Measurements from ENCODE around the gene SCG3.
A peak's percentile ranks its signal among the peaks of the same experiment; 100 is the strongest.

SCG3 gene

GRCh38 chr15:51724673-51725072 is 43.4 kb downstream of the SCG3 start:
- DNase-seq (ENCODE audit: insufficient read length, low spot score) (no peak), FAIRE-seq (no peak)

- FAIRE-seq (peak; percentile 53), DNase-seq (ENCODE audit: insufficient read length, low spot score) (no peak)
Observed at GRCh38 chr15:51726302-51727073, 45.2 kb downstream of the SCG3 start.

- FAIRE-seq (peak; percentile 75), DNase-seq (ENCODE audit: insufficient read length, low spot score) (no peak)
Observed at GRCh38 chr15:51727141-51727897, 46.0 kb downstream of the SCG3 start.

GRCh38 chr15:51731549-51732267 is 50.4 kb downstream of the SCG3 start:
- FAIRE-seq = peak; percentile 95
- DNase-seq (ENCODE audit: insufficient read length, low spot score) = no peak

GRCh38 chr15:51732646-51733045 is 51.3 kb downstream of the SCG3 start:
- no peak for DNase-seq (ENCODE audit: insufficient read length, low spot score)
- peak; percentile 63 for FAIRE-seq

- DNase-seq (ENCODE audit: insufficient read length, low spot score) (no peak), FAIRE-seq (peak; percentile 79)
Observed at GRCh38 chr15:51735228-51736010, 54.1 kb downstream of the SCG3 start.

GRCh38 chr15:51736069-51736468 is 54.8 kb downstream of the SCG3 start:
- DNase-seq (ENCODE audit: insufficient read length, low spot score) (no peak), FAIRE-seq (peak; percentile 66)

- DNase-seq (ENCODE audit: insufficient read length, low spot score) (peak; percentile 46), FAIRE-seq (no peak)
Observed at GRCh38 chr15:51736751-51737521, 55.6 kb downstream of the SCG3 start.

GRCh38 chr15:51737522-51738305 is 56.4 kb downstream of the SCG3 start, which contains the start of gene LYSMD2:
Gene LYSMD2 (minus strand): TSS chr15:51737655. CDS start chr15:51737622, 33 bp downstream.
- FAIRE-seq = no peak
- DNase-seq (ENCODE audit: insufficient read length, low spot score) = no peak

- DNase-seq (ENCODE audit: insufficient read length, low spot score) (no peak), FAIRE-seq (no peak)
Observed at GRCh38 chr15:51738553-51738952, 57.2 kb downstream of the SCG3 start.

- FAIRE-seq = no peak
- no peak for DNase-seq (ENCODE audit: insufficient read length, low spot score)
Observed at GRCh38 chr15:51739061-51739712, 57.9 kb downstream of the SCG3 start.

GRCh38 chr15:51749307-51749706 is 68.0 kb downstream of the SCG3 start:
- FAIRE-seq (no peak), DNase-seq (ENCODE audit: insufficient read length, low spot score) (no peak)

GRCh38 chr15:51750186-51750585 is 68.9 kb downstream of the SCG3 start:
- no peak for DNase-seq (ENCODE audit: insufficient read length, low spot score)
- peak; percentile 63 for FAIRE-seq

GRCh38 chr15:51750792-51751696 is 69.7 kb downstream of the SCG3 start, which contains the start of gene TMOD2:
Gene TMOD2 (plus strand): TSS chr15:51751597. CDS start chr15:51766442, 14,845 bp downstream.
- DNase-seq (ENCODE audit: insufficient read length, low spot score) = peak; percentile 50
- peak; percentile 66 for FAIRE-seq

- no peak for DNase-seq (ENCODE audit: insufficient read length, low spot score)
- FAIRE-seq = peak; percentile 78
Observed at GRCh38 chr15:51751697-51752683, 70.7 kb downstream of the SCG3 start.

GRCh38 chr15:51752888-51753287 is 71.6 kb downstream of the SCG3 start:
- FAIRE-seq (no peak), DNase-seq (ENCODE audit: insufficient read length, low spot score) (no peak)
